Peyer's patch (tissue), 4 donors: ENCODE measurements around the gene ZNF664. TPM values are rescaled to one million over a fixed set of nuclear protein-coding genes. Genes with fewer than 3 reads are reported as not detected.

Experiments
- DNase-seq, 3 donors: peaks; one replicate each; pipeline ENCODE4 v3.0.0-alpha.2; 2017 to 2019
- H3K27ac ChIP-seq, 4 donors: fragments of 200-600 bp; sonication (generic); one replicate each; pipeline ENCODE4 v1.5.1; 2016 to 2019
- H3K27me3 ChIP-seq, 2 donors: fragments of 200-600 bp; sonication (generic); one replicate each; pipeline ENCODE4 v1.5.1; 2019
- H3K36me3 ChIP-seq, 3 donors: fragments of 200-600 bp; sonication (generic); one replicate each; pipeline ENCODE4 v1.5.1; 2016 to 2019
- H3K4me1 ChIP-seq, 4 donors: fragments of 200-600 bp; sonication (generic); one replicate each; pipeline ENCODE4 v1.5.1; 2016 to 2019
- H3K4me3 ChIP-seq, 4 donors: fragments of 200-600 bp; sonication (generic); 1 replicate in 3 of 4; 2 replicates in 1 of 4; pipeline ENCODE4 v1.5.1; 2016 to 2019; ENCODE audit warnings: mild to moderate bottlenecking in 1 of 4
- H3K9me3 ChIP-seq, 4 donors: fragments of 200-600 bp; sonication (generic); one replicate each; pipeline ENCODE4 v1.5.1; 2016 to 2019; ENCODE audit warnings: mild to moderate bottlenecking in 1 of 4
- CTCF ChIP-seq, 6 experiments: fragments of 450-650 bp in 4 of 6; fragments of 200-600 bp in 2 of 6; sonication (generic) in 1 of 6; IDR thresholded peaks; one replicate each; pipeline ENCODE4 v1.5.1; 2017 to 2019; ENCODE audit warnings: antibody characterized with exemption in 6 of 6, mild to moderate bottlenecking in 3 of 6, moderate library complexity in 1 of 6
- POLR2A ChIP-seq, 2 donors: fragments of 450-650 bp; IDR thresholded peaks; one replicate each; pipeline ENCODE4 v1.5.1; 2017; ENCODE audit warnings: antibody characterized with exemption in 2 of 2, mild to moderate bottlenecking in 2 of 2, moderate library complexity in 2 of 2
- total RNA-seq, 4 donors: library from RNA; depleted of rRNA; stranded (reverse); fragments of >200 nt; gene quantifications; one replicate each; pipeline ENCODE4 v1.1.0, GENCODE V29; 2016

ZNF664 gene
- total RNA-seq, 4 donors from 2014 or later = 75.9 to 160 (median 114) TPM

DNA sequence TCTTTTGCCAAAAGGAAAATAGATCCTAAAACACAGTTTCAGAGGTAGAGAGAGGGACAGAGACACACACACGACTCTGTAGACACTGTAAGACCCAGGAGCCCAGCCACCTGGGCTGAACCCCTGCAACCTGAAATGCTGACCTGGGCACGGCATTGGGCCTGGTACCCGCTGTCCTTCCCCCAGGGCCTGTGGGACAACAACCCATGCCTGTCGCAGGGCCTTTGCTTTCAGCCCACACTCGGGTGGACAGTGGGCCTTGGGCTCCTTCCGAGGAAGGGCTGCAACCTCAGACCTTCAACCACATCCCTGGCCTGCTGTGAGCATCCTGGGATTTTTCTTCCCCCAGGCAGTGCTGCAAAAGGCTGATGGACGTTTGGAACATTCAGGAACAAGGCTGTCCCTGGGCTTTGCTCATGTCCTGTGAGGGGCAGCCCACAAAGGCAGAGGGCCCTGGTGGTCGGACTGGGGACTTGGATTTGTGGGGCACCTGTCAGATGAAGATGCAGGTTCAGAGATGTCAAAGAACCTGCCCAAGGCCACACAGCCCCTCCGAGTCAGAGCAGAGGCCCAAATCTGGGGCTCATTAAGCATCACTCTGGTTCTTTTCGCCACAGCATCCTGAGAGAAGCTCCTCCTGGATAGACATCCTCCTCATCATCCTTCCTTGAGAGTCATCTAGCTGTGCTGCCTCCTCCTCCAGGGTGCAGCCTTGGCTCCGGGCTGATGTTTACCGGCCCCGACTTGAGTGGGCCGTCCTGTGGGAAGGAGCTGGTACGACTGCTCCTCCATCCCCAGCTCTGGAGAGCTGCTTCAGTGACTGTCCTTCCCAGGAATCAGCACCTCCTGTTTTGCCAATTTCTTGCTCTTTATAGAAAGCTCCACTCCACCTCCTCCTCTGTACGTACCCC, 33.0 kb upstream of the ZNF664 start:
- H3K4me3 ChIP-seq = no peak overlapping the region
- peak in 1 of 3 donors; percentile 41 for DNase-seq
- TF ChIP-seq POLR2A (IDR thresholded peaks at IDR 0.05) = no peak
- no peak for TF ChIP-seq CTCF (IDR thresholded peaks at IDR 0.05)
- H3K4me1 ChIP-seq = no peaks in the 10 kb centered on the region
- H3K27ac ChIP-seq = no peak overlapping the region
- H3K36me3 ChIP-seq = peaks cover 0 to 50% (median 0%) of the 10 kb centered on the region in 3 donors
- H3K9me3 ChIP-seq = peaks cover 0 to 3% (median 0%) of the 10 kb centered on the region in 4 donors
- H3K27me3 ChIP-seq = no peaks in the 10 kb centered on the region

DNA sequence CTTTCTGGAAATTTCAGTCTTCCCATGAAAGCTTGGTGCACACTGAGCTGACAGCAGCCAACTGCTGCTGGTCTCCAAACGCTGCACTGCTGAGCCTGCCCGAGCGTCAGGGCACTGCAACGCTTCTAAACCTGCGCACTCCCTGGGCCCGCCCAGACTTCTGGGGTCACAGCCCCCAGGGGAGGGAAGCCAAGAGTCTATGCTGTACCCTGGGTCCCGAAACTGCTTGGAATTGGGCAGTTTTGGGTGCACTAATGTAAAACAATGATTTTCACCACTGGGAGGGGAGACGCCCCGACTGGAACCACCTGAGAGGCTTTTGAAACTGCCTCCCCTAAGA, 32.4 kb upstream of the ZNF664 start:
- H3K9me3 ChIP-seq = peaks cover 0 to 3% (median 0%) of the 10 kb centered on the region in 4 donors
- TF ChIP-seq POLR2A (IDR thresholded peaks at IDR 0.05) = no peak
- TF ChIP-seq CTCF (IDR thresholded peaks at IDR 0.05) = no peak
- H3K4me1 ChIP-seq = no peaks in the 10 kb centered on the region
- no peak overlapping the region for H3K27ac ChIP-seq
- H3K27me3 ChIP-seq = no peaks in the 10 kb centered on the region
- DNase-seq = peak in 1 of 3 donors; percentile 25
- H3K4me3 ChIP-seq = no peak overlapping the region
- H3K36me3 ChIP-seq = peaks cover 0 to 55% (median 0%) of the 10 kb centered on the region in 3 donors

GRCh38 chr12:123941000-123941399, 32.0 kb upstream of the ZNF664 start:
- TF ChIP-seq POLR2A (IDR thresholded peaks at IDR 0.05) (no peak), CTCF (IDR thresholded peaks at IDR 0.05) (no peak)
- Histone ChIP-seq H3K27ac (no peak overlapping the region), H3K27me3 (no peaks in the 10 kb centered on the region), H3K9me3 (peaks cover 0 to 3% (median 0%) of the 10 kb centered on the region in 4 donors), H3K4me3 (no peak overlapping the region), H3K36me3 (peaks cover 0 to 52% (median 0%) of the 10 kb centered on the region in 3 donors), H3K4me1 (no peaks in the 10 kb centered on the region)
- peak in 1 of 3 donors; percentile 36 for DNase-seq

DNA sequence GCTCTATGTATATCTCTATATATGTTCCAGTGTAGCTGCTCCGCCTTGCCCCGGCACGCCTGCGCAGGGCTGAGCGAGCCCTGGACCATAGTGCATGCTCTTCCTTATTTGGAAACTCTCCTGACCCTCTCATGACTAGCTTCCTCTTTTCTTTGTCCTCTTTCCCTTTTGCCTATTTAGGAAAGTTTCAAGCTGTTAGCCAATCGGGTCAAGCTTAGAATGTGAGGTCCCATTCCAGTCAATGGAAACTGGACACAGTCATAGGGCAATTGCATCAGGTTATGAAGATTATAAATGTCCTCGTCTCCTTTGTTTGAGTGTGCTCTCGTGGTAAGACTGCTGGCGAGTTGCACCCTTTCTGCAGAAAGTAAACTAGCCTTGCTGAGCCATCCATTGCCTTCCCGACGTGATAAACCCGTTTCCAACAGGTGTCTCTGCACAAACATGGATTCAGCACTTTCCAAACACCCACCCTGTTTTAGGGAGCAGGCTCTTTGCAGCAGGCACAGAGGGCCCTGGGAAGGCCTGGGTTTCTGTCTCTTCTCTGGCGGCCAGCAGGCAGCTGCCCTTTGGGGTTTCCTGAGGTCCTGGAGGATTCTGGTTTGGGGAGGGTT, 31.3 kb upstream of the ZNF664 start:
- no peaks in the 10 kb centered on the region for H3K27me3 ChIP-seq
- no peak overlapping the region for H3K4me3 ChIP-seq
- H3K9me3 ChIP-seq = peaks cover 0 to 3% (median 0%) of the 10 kb centered on the region in 4 donors
- peaks cover 0 to 50% (median 0%) of the 10 kb centered on the region in 3 donors for H3K36me3 ChIP-seq
- no peak for TF ChIP-seq CTCF (IDR thresholded peaks at IDR 0.05)
- TF ChIP-seq POLR2A (IDR thresholded peaks at IDR 0.05) = no peak
- DNase-seq = peak in 1 of 3 donors; percentile 27
- H3K27ac ChIP-seq = no peak overlapping the region
- no peaks in the 10 kb centered on the region for H3K4me1 ChIP-seq

DNA sequence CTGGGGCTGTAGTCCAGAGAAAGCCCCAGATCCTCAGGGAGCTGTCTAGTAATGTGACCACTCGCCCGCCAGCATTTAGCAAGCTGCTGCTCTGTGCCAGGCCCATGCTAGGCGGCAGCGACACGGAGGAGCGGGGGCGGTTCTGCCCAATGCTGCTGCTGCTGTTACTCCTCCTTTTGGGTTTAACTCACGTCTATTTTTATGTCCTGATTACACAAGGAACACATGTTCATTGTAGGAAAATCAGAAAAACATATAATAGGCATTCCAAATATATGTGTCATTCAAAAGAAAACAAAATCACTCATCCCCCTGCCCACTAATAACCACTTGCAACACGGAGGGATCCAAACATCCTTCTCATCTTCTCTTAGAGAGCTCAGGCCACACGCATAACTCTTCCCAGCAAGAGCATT, 30.8 kb upstream of the ZNF664 start:
- Histone ChIP-seq H3K9me3 (peaks cover 0 to 3% (median 0%) of the 10 kb centered on the region in 4 donors), H3K27ac (no peak overlapping the region), H3K36me3 (peaks cover 0 to 45% (median 0%) of the 10 kb centered on the region in 3 donors), H3K27me3 (no peaks in the 10 kb centered on the region), H3K4me3 (no peak overlapping the region), H3K4me1 (no peaks in the 10 kb centered on the region)
- DNase-seq = no peak
- no peak for TF ChIP-seq CTCF (IDR thresholded peaks at IDR 0.05)
- no peak for TF ChIP-seq POLR2A (IDR thresholded peaks at IDR 0.05)
